ENCODE data around the gene RTEL1.
"Not testable (repeated sequence)": the region's sequence is repeated elsewhere in the genome, so short reads cannot be mapped to it uniquely, and the experiment has no call there.

The RTEL1 gene

DNA sequence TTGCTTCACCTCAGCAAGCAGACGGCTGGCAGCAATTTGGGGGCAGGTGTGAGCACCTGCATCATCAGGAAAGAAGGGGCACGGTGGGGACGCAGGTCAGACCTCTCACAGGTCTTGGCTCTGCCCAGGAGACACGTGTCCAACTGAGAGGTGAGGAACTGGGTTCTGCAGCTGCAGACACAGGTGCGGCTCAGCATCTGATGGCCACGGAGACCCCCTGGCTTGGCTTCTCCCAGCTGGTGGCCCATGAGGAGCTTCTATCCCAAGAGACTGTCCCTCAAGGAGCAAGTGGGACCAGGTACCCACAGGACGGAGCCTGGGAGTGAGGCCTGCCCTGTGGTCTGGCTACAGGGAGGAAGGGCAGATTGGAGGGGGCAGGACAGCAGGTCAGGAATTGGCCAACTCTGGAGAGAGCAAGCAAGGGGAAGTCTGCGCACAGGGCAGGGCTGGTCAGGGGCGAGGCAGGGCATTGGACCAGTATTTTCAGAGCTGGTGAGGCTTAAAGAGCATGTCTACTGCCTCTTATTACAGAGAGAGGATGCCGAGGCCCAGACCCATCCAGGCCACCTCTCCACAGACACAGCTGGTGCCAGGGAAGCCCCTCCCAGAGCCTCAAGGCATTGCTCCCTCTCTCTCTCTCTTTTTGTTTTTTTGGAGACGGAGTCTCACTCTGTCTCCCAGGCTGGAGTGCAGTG is 9.1 kb upstream of the RTEL1 start:
- Histone ChIP-seq H3K36me3 (ENCODE audit: control insufficient read depth, low read length) (no peaks in the 10 kb centered on the region), H3F3A (ENCODE audit: control insufficient read depth, insufficient read depth) (no peaks in the 10 kb centered on the region), H3K27ac (ENCODE audit: low read depth, low read length) (no peak overlapping the region), H4K20me1 (ENCODE audit: control insufficient read depth, insufficient read depth, low read depth, low read length) (no peaks in the 10 kb centered on the region; the same call in 1 of the 2 replicates), H3K27me3 (ENCODE audit: control insufficient read depth, low read length) (peaks cover 16% of the 10 kb centered on the region), H3K4me1 (ENCODE audit: control insufficient read depth, low read length) (peaks cover 15% of the 10 kb centered on the region), H3K79me2 (ENCODE audit: control insufficient read depth, low read length) (no peaks in the 10 kb centered on the region), H3K4me3 (ENCODE audit: low read length) (no peak overlapping the region), H3K9me2 (replicated peaks; ENCODE audit: control insufficient read depth, low read length) (no peaks in the 10 kb centered on the region), H3K4me2 (ENCODE audit: low read length) (no peak overlapping the region), H3K9me3 (ENCODE audit: control insufficient read depth, insufficient read depth, low read length) (no peaks in the 10 kb centered on the region)
- no peak for TF ChIP-seq EZH2phosphoT487 (IDR thresholded peaks at IDR 0.05; ENCODE audit: borderline replicate concordance, low read length)
- TF ChIP-seq, protein P1, sequence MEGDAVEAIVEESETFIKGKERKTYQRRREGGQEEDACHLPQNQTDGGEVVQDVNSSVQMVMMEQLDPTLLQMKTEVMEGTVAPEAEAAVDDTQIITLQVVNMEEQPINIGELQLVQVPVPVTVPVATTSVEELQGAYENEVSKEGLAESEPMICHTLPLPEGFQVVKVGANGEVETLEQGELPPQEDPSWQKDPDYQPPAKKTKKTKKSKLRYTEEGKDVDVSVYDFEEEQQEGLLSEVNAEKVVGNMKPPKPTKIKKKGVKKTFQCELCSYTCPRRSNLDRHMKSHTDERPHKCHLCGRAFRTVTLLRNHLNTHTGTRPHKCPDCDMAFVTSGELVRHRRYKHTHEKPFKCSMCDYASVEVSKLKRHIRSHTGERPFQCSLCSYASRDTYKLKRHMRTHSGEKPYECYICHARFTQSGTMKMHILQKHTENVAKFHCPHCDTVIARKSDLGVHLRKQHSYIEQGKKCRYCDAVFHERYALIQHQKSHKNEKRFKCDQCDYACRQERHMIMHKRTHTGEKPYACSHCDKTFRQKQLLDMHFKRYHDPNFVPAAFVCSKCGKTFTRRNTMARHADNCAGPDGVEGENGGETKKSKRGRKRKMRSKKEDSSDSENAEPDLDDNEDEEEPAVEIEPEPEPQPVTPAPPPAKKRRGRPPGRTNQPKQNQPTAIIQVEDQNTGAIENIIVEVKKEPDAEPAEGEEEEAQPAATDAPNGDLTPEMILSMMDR (IDR thresholded peaks at IDR 0.05; ENCODE audit: low read depth, low read length, poor library complexity, severe bottlenecking), result no peak

DNA sequence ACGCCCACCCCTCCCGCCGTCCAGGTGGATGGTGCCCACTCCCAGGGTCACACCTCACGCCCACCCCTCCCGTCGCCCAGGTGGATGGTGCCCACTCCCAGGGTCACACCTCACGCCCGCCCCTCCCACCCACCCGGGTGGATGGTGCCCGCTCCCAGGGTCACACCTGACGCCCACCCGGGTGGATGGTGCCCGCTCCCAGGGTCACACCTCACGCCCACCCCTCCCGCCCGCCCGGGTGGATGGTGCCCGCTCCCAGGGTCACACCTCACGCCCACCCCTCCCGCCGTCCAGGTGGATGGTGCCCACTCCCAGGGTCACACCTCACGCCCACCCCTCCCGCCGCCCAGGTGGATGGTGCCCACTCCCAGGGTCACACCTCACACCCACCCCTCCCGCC is 7.6 kb upstream of the RTEL1 start:
- H4K20me1 ChIP-seq (ENCODE audit: control insufficient read depth, insufficient read depth, low read depth, low read length); H3K9me2 ChIP-seq (replicated peaks; ENCODE audit: control insufficient read depth, low read length); H3K36me3 ChIP-seq (ENCODE audit: control insufficient read depth, low read length); H3K9me3 ChIP-seq (ENCODE audit: control insufficient read depth, insufficient read depth, low read length); H3K4me3 ChIP-seq (ENCODE audit: low read length); H3F3A ChIP-seq (ENCODE audit: control insufficient read depth, insufficient read depth); H3K79me2 ChIP-seq (ENCODE audit: control insufficient read depth, low read length); H3K27ac ChIP-seq (ENCODE audit: low read depth, low read length); H3K4me2 ChIP-seq (ENCODE audit: low read length): not testable (repeated sequence)
- H3K4me1 ChIP-seq (ENCODE audit: control insufficient read depth, low read length), result peaks cover 24% of the 10 kb centered on the region
- peaks cover 16% of the 10 kb centered on the region for H3K27me3 ChIP-seq (ENCODE audit: control insufficient read depth, low read length)

DNA sequence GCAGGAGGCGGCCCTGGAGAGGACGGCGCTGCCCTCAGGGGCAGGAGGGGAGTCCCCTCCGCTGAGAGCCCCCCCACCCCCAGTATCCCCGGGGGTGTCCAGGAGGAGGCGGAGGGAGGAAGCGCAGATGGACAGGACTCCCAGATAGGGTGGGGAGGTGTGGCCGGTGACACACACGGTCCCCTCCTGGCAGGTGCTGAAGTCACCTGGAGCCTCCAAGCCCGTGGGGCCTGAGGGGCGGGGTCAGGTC is 6.2 kb upstream of the RTEL1 start:
- no peaks in the 10 kb centered on the region for H3K79me2 ChIP-seq (ENCODE audit: control insufficient read depth, low read length)
- H3K36me3 ChIP-seq (ENCODE audit: control insufficient read depth, low read length), result no peaks in the 10 kb centered on the region
- no peak for TF ChIP-seq EZH2phosphoT487 (IDR thresholded peaks at IDR 0.05; ENCODE audit: borderline replicate concordance, low read length)
- TF ChIP-seq, protein P1 (IDR thresholded peaks at IDR 0.05; ENCODE audit: low read depth, low read length, poor library complexity, severe bottlenecking), result no peak
- no peaks in the 10 kb centered on the region; the same call in 1 of the 2 replicates for H4K20me1 ChIP-seq (ENCODE audit: control insufficient read depth, insufficient read depth, low read depth, low read length)
- no peaks in the 10 kb centered on the region for H3K9me2 ChIP-seq (replicated peaks; ENCODE audit: control insufficient read depth, low read length)
- H3K27me3 ChIP-seq (ENCODE audit: control insufficient read depth, low read length), result peaks cover 16% of the 10 kb centered on the region
- peak overlapping the region; percentile 73 for H3K4me2 ChIP-seq (ENCODE audit: low read length)
- H3K27ac ChIP-seq (ENCODE audit: low read depth, low read length), result no peak overlapping the region
- H3F3A ChIP-seq (ENCODE audit: control insufficient read depth, insufficient read depth), result no peaks in the 10 kb centered on the region
- H3K9me3 ChIP-seq (ENCODE audit: control insufficient read depth, insufficient read depth, low read length), result no peaks in the 10 kb centered on the region
- peak overlapping the region; percentile 73; the same call in 1 of the 2 replicates for H3K4me3 ChIP-seq (ENCODE audit: low read length)
- H3K4me1 ChIP-seq (ENCODE audit: control insufficient read depth, low read length), result peaks cover 24% of the 10 kb centered on the region

DNA sequence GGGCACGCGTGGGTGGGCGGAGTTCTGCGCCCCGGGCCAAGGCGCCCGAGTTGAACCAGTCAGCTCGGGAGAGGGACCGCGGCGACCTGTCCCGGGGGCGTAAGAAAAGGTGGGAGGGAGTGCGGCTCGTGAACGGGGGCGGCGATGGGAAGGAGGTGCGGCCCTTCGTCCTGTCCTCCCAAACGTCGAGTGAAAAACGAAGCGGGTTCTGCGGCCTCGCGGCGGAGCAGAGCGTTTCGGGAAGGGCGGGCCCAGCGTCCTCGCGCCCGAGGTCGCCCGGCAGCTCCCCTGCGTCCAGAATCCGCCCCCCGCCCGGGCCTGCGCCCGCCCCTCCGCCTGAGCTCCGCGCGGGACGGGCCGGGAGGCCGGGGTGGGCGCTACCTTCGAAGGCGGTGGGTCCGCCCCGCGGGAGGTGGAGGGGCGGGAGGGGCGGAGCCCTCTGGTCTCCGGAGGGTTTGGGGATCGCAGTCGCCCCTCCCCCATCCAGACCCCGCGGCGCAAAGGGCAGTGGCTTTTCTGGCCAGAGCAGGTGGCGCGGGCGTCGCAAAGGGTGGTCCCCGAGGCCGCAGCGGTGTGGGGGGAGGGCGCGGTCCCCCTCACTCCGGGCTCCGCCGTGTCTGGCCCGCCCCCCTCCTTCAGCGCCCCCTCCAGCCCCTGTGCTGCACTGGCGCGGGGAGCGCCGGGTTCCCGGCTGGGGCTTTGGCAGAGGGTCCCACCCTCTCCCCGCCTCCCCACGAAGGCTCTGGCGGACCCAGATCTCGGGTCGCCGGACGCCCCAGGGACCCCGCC is 5.7 kb upstream of the RTEL1 start:
- Histone ChIP-seq H3K4me1 (ENCODE audit: control insufficient read depth, low read length) (peaks cover 28% of the 10 kb centered on the region), H3K36me3 (ENCODE audit: control insufficient read depth, low read length) (no peaks in the 10 kb centered on the region), H3K4me3 (ENCODE audit: low read length) (peak overlapping the region; percentile 73), H3K27me3 (ENCODE audit: control insufficient read depth, low read length) (peaks cover 16% of the 10 kb centered on the region), H3K27ac (ENCODE audit: low read depth, low read length) (no peak overlapping the region), H3K4me2 (ENCODE audit: low read length) (peak overlapping the region; percentile 73), H4K20me1 (ENCODE audit: control insufficient read depth, insufficient read depth, low read depth, low read length) (no peaks in the 10 kb centered on the region; the same call in 1 of the 2 replicates), H3K9me3 (ENCODE audit: control insufficient read depth, insufficient read depth, low read length) (no peaks in the 10 kb centered on the region), H3K79me2 (ENCODE audit: control insufficient read depth, low read length) (no peaks in the 10 kb centered on the region), H3K9me2 (replicated peaks; ENCODE audit: control insufficient read depth, low read length) (no peaks in the 10 kb centered on the region), H3F3A (ENCODE audit: control insufficient read depth, insufficient read depth) (no peaks in the 10 kb centered on the region)
- TF ChIP-seq, protein P1 (IDR thresholded peaks at IDR 0.05; ENCODE audit: low read depth, low read length, poor library complexity, severe bottlenecking), result peak; percentile 25
- TF ChIP-seq EZH2phosphoT487 (IDR thresholded peaks at IDR 0.05; ENCODE audit: borderline replicate concordance, low read length), result no peak

All from DOHH2 (cell line).